GM19438 (cell line): ENCODE results near the gene MND1.
"Not testable (repeated sequence)": the region's sequence is repeated elsewhere in the genome, so short reads cannot be mapped to it uniquely, and the experiment has no call there.

Source experiments
- ATAC-seq: cut with Tn5 transposase; IDR thresholded peaks from one replicate; pipeline ENCODE4 v1.9.1; 2021; ENCODE audit warnings: low read depth; ENCODE audit not compliant: unreplicated experiment

The MND1 gene

DNA sequence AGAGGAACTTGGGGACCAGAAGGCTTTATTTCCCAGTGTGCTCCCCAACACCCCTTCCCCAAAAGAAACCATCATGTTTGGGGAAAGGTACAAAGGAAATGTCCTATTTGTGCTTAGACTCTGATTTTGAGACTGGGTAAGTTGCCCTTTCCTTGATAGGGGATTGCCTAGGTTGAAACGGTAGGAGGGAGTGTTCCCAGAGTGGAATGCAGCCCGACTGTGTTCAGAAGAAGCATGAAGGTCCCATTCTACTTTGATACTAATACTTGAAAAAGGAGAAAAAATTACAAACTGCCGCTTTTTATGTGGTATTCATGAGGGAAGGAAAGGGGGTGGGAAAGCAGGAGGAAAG is 89.2 kb downstream of the MND1 start:
- ATAC-seq, result peak; percentile 9

DNA sequence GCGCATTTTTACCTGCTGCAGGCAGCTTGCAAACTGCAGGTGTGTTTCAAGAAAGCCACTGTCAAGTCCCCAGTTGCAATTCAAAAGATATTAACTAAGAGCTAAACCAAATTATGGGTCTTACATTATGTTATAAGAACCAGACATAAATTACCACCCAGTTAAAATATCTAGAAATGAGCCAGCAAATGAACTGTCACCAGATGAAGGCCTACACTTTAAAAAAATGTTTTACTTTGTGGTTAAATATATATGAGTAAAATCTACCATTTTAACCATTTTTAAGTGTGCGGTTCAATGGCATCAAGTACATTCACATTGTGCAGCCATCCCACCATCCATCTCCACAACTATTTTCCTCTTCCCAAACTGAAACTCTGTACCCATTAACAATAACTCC is 89.7 kb downstream of the MND1 start:
- ATAC-seq, result no peak

DNA sequence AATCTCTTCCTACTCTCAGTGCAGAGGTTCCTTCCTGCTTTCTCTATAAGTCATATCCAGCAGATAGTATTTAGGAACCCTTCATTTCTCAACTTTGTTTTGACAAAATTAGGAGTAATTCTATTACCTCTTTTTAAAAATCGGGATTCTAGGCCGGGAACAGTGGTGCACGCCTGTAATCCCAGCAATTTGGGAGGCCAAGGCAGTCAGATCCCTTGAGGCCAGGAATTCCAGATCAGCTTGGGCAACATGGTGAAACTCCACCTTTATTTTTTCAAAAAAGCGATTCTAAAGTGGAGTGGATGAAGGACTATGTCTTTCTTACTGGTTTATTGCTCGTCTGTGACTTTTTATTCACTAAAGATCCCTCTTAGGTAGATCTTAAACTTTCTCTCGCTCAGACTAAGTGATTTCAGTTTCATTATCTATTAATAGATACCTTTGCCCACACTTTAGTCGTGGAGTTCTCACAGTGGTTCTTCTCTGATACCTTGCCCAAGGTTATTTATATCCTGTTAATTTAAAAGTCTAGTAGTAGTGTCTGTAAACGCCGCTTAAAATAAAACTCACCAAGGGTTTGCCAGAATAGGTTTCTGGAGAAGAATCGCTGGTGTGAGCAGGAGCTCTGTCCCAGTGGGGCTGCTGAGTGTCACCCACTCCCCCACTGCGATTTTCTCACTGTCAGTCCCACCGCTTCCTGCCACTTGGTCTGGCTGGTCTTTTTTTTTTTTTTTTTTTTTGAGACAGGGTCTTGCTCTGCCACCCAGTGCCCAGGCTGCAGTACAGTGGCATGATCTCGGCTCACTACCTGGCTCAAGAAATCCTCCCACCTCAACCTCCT is 94.6 kb downstream of the MND1 start:
- ATAC-seq, result peak; percentile 58

DNA sequence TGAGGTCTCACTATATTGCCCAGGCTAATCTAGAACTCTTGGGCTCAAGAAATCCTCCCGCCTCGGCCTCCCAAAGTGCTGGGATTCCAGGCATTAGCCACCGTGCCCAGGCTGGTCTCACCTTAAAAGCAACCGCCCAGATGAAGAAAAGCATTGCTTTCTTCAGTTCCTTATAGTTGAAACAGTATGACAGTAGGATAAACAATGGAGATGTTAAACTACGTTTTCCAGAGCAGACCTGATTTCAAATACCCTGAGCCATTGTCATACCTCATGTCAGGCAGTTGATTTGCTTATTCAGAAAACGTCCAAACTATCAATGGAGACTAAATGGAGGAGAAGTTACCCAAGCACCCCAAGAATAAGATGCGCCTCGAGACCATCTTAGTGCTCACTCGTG is 95.3 kb downstream of the MND1 start:
- ATAC-seq, result peak; percentile 16

DNA sequence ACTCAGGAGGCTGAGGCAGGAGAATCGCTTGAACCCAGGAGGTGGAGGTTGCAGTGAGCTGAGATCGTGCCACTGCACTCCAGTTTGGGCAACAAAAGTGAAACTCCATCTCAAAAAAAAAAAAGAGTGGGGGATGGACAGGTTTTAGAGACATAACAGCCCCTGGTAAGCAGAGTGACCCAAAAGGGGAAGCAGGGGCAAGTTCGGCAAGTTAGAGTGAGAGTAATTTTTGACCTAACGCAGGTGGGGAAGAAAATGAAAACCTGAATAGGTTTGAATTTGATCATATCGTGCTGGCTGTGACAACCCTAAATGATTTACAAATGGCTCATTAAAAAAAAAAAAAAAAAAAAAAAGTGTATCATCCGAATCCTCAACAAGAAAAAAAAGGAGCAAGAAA is 96.0 kb downstream of the MND1 start:
- ATAC-seq, result no peak

DNA sequence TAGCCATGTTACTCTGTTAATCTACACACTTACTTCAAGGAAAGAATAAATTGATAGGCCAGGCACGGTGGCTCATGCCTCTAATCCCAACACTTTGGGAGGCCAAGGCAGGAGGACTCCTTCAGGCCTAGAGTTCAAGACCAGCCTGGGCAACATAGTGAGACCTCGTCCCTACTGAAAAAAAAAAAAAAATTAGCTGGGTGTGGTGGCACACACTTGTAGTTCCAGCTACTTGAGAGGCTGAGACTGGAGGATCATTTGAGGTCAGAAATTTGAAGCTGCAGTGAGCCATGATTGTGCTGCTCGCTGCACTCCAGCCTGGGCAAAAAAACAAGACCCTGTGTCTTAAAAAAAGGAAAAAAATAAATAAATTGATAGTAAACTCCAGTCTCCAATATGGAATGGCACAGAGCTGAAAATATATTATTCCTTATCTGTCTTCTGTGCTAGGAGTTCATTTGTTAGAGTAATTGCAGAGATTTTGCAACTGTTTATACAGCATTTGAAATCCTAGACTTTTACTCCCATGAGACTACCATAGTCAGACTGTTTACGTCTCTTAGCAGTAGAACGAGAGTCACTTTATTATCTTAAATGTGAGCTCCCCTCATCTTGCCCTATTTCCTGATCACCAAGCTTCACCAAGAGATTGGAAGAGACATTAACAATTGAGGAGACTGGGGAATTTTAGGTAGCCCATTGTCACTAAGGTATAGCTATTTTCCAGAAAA is 102.9 kb downstream of the MND1 start:
- no peak for ATAC-seq

DNA sequence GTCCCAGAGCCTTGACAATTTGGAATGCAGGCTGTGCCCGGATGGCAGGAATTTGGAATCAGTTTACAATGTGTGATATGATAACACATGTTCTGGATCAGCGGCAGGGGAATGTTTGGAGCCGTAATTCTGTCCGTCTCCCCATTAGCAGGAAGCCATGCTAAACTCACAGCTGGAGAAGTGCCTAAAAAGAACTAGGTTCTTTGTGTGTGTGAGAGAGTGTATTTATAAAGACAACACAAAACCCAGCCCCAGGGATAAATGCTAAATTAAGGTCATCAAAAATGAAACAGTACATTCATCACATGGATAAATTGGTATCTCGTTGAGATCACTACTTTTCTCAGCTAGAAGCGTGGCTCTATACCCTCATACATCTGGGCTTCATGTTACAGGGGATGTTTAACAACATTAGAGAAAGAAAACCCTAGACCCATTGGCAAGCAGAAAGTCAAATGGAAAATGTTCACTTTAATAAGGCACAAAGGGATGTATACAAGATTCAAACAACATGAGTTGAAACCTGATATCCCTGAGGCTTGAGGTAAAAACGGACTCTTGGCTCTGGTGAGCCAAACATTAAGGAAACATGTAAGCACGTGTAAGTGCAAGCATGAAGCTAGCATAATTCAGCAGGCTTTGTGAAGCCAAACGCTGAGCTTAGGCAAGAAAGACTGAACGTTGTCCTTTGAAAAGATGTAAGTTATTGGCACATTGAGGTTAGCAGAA is 103.7 kb downstream of the MND1 start:
- no peak for ATAC-seq

DNA sequence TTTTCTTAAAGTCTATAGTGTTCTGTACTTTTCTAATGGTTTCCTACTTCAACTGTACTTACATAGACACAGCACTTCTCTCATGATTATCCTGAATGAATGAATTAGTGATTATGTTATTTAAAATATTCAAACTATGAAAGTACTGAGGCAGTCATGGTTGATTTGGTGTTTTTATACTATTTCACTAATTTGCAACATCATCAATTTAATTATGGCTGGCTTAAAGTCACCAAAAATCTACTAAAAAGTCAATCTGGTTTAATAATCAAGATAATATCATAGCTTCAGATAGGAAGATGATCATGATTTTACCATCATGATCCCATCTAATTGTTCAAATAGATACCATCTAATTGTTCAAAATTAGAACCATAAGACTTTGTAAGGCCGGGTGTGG is 104.8 kb downstream of the MND1 start:
- ATAC-seq, result no peak

DNA sequence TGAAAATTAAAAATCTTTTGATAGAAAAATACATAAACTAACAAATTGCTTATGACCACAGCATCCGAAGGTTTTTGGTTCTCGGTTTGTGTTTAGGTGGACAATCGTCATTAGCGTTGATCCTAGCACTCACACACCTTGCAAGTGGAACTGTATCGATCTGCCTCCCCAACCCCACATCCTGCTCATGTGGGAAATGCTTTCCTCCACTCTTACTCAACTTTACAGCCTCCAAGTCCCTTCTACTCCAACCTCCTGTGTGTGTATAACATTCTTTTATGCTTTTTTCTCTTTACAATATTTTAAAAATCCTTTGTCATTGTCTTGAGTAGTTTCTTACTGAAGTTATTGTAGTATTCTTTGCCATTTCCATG is 106.0 kb downstream of the MND1 start:
- ATAC-seq, result no peak

DNA sequence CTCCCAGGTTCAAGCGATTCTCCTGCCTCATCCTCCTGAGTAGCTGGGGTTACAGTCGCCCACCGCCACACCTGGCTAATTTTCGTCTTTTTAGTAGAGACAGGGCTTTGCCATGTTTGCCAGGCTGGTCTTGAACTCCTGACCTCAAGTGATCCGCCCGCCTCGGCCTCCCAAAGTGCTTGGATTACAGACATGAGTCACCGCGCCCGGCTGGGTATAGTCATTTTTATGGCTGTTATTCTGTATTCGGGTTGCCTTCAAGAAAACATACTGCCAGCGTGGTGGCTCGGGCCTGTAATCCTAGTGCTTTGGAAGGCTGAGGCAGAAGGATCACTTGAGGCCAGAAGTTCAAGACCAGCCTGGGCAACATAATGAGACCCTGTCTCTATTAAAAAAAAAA is 106.7 kb downstream of the MND1 start:
- ATAC-seq, result not testable (repeated sequence)

DNA sequence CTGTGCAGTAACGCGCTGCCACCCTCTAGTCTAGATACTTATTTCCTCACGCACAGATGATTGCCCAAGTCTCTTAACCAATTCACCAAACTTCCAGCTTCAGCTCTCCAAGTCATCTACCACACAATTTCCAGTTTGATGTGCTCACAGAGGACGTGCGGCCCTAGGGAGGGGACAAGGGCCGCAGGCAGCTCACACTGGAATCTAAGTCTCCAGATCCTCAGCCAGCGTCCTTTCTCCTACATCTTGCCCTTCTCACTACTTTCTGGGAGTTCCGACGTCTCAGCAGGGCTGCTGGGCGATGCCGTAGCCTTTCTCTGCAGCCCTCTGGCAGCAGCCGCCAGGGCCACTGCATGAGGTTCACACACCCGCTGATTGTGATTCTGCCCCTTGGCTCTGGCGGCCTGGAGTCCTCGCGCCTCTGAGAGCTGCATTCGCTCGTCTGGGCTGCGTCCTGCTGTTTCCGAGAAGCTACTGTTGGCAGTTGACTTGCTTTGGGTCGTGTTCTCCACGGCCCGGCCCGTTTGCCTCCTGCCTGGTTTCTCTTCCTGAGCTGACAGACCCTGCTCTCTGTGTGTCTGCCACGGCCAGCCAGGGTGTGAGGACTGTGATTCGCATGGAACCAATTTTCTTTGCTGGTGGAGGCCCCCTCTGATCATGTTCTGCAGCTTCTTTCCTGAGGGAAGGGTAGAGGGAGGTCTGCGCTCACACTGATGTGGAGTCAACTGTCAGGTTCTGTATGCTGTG is 107.6 kb downstream of the MND1 start:
- ATAC-seq, result no peak

DNA sequence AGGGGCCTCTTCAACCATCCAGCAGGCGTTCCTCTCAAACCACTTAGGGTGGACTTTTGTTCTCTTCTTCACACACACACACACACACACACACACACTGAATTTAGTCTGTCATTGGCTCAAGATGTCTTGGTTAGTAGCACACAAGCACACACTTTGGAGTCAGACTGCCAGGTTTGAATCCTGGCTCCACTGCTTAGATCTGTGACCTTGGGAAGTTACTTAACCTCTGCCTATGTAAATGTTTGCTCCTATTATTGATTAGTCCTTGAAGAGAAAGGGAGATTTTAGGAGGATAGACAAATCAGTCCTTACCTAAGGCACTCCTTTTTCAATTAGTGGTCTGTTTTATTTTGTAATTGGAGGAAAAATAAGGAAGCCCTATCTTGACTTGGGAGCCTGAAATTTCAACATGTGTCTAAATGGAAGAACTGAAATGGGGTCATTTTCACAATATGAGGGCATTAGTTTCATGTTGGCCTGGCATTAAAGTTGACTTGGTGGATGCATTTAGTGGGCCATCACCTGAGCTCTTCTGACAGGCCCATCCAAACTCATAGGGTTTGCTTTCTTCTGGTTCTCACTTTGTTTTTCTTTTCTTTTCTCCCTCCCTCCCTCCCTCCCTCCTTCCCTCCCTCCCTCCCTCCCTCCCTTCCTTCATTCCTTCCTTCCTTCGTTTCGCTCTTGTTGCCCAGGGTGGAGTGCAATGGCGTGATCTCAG is 108.3 kb downstream of the MND1 start:
- ATAC-seq, result no peak

DNA sequence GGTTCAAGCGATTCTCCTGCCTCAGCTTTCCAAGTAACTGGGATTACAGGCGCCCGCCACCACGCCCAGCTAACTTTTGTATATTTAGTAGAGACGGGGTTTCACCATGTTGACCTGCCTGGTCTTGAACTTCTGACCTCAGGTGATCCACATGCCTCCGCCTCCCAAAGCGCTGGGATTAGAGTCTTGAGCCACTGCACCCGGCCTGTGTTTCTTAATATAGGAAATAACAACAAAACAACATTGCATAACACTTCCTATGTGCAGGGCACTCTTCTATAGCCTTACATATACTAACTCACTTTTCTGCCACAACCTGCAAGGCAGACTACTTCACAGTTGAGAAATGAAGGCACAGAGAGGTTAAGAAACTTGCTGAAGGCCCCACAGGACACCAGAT is 108.9 kb downstream of the MND1 start:
- no peak for ATAC-seq

DNA sequence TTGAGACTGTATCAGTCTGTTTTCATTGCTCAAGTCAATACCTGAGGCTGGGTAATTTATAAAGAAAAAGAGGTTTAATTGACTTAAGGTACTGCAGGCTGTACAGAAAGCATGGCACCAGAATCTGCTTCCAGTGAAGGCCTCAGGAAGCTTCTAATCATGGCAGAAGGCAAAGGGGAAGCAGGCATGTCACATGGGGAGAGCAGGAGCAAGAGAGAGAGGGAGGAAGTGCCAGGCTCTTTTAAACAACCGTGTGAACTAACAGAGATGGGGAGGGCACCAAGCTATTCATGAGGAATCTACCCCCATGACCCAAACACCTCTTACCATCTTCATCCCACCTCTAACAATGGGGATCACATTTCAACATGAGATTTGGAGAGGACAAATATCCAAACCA is 114.5 kb downstream of the MND1 start:
- ATAC-seq, result no peak

DNA sequence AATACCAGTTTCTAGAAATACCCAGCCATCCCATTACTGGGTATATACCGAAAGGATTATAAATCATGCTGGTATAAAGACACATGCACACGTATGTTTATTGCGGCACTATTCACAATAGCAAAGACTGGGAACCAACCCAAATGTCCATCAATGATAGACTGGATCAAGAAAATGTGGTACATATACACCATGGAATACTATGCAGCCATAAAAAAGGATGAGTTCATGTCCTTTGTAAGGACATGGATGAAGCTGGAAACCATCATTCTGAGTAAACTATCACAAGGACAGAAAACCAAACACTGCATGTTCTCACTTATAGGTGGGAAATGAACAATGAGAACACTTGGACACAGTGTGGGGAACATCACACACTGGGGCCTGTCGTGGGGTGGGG is 117.1 kb downstream of the MND1 start:
- not testable (repeated sequence) for ATAC-seq

DNA sequence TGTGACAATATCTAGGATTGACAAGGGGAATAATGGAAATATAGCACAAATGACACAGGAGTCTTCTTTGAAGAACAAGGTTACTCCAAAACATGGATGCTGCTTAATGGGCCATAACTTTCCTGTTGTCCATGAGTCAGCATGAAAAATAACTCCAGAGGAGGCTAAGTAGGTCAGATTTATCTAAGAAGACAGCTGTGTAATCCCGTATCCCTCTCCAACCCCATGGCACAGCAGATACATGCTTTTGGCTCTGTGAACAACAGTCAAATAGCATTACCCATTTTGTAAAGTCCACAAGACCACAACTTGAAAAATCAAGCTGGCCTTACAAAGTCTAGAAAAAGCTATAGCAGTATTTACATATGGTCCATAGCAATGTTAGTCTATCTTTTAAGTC is 119.6 kb downstream of the MND1 start:
- no peak for ATAC-seq
